ENCODE data around the gene GRIK4.

The GRIK4 gene

GRCh38 chr11:120839201-120839600 is 327.7 kb downstream of the GRIK4 start:
- Histone ChIP-seq H3K4me1 (ENCODE audit: control insufficient read depth, insufficient read depth, low read length) (no peaks in the 10 kb centered on the region), H3K4me2 (ENCODE audit: low read length) (no peak overlapping the region), H3K4me3 (ENCODE audit: low read length) (no peak overlapping the region), H3K9me3 (replicated peaks; ENCODE audit: low read length) (no peaks in the 10 kb centered on the region), H3K9ac (ENCODE audit: low read depth, low read length) (no peak overlapping the region), H3K27me3 (ENCODE audit: control insufficient read depth, insufficient read depth, low read length) (peaks cover 4% of the 10 kb centered on the region), H3K36me3 (ENCODE audit: insufficient read depth, low read length) (no peaks in the 10 kb centered on the region)

GRCh38 chr11:120839846-120840402 is 328.4 kb downstream of the GRIK4 start:
- H3K4me1 ChIP-seq (ENCODE audit: control insufficient read depth, insufficient read depth, low read length), result no peaks in the 10 kb centered on the region
- no peaks in the 10 kb centered on the region for H3K36me3 ChIP-seq (ENCODE audit: insufficient read depth, low read length)
- peaks cover 4% of the 10 kb centered on the region for H3K27me3 ChIP-seq (ENCODE audit: control insufficient read depth, insufficient read depth, low read length)
- H3K4me3 ChIP-seq (ENCODE audit: low read length), result no peak overlapping the region
- H3K9me3 ChIP-seq (replicated peaks; ENCODE audit: low read length), result no peaks in the 10 kb centered on the region
- H3K4me2 ChIP-seq (ENCODE audit: low read length), result no peak overlapping the region
- no peak overlapping the region for H3K9ac ChIP-seq (ENCODE audit: low read depth, low read length)

GRCh38 chr11:120840661-120841060 is 329.1 kb downstream of the GRIK4 start:
- Histone ChIP-seq H3K9ac (ENCODE audit: low read depth, low read length) (no peak overlapping the region), H3K4me2 (ENCODE audit: low read length) (no peak overlapping the region), H3K36me3 (ENCODE audit: insufficient read depth, low read length) (no peaks in the 10 kb centered on the region), H3K4me3 (ENCODE audit: low read length) (no peak overlapping the region), H3K9me3 (replicated peaks; ENCODE audit: low read length) (no peaks in the 10 kb centered on the region), H3K27me3 (ENCODE audit: control insufficient read depth, insufficient read depth, low read length) (peaks cover 4% of the 10 kb centered on the region), H3K4me1 (ENCODE audit: control insufficient read depth, insufficient read depth, low read length) (no peaks in the 10 kb centered on the region)

DNA sequence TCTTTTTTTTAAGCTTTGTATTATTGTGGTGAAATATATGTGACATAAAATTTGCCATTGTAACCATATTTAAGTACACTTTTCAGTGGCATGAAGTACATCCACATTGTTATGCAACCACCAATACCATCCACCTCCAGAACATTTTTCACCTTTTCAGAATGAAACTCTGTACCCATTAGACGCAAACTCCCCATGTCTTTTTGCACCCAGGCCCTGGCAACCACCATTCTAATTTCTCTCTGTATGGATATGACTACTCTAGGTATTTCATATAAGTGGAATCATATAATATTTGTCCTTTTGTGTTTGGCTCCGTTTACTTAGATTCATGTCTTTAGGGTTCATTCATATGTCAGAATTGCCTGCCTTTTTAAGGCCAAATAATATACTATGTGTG is 329.5 kb downstream of the GRIK4 start:
- Histone ChIP-seq H3K9me3 (replicated peaks; ENCODE audit: low read length) (no peaks in the 10 kb centered on the region), H3K4me2 (ENCODE audit: low read length) (no peak overlapping the region), H3K4me3 (ENCODE audit: low read length) (no peak overlapping the region), H3K9ac (ENCODE audit: low read depth, low read length) (no peak overlapping the region), H3K4me1 (ENCODE audit: control insufficient read depth, insufficient read depth, low read length) (no peaks in the 10 kb centered on the region), H3K27me3 (ENCODE audit: control insufficient read depth, insufficient read depth, low read length) (peaks cover 4% of the 10 kb centered on the region), H3K36me3 (ENCODE audit: insufficient read depth, low read length) (no peaks in the 10 kb centered on the region)

DNA sequence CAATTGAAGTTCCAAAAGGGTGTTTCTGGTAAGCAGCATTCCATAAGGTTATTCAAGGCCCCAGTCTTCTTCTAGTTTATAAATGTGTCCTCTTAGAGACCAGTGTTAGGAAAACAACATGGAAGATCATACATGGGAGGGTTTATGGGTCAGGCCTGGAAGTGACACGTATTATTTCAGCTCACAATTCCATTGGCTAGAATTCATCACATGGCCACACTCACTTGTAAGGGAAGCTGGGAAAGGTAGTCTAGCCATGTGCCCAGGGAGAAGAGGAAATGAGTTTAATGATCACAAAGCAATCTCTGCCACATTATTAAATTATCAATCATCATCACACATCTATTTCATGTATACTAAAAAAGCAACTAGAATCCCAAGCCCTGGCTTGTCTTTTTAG is 330.6 kb downstream of the GRIK4 start:
- H3K4me1 ChIP-seq (ENCODE audit: control insufficient read depth, insufficient read depth, low read length), result no peaks in the 10 kb centered on the region
- H3K9ac ChIP-seq (ENCODE audit: low read depth, low read length), result no peak overlapping the region
- no peaks in the 10 kb centered on the region for H3K36me3 ChIP-seq (ENCODE audit: insufficient read depth, low read length)
- H3K27me3 ChIP-seq (ENCODE audit: control insufficient read depth, insufficient read depth, low read length), result peaks cover 4% of the 10 kb centered on the region
- no peaks in the 10 kb centered on the region for H3K9me3 ChIP-seq (replicated peaks; ENCODE audit: low read length)
- no peak overlapping the region for H3K4me3 ChIP-seq (ENCODE audit: low read length)
- no peak overlapping the region for H3K4me2 ChIP-seq (ENCODE audit: low read length)

- Histone ChIP-seq H3K9me3 (replicated peaks; ENCODE audit: low read length) (no peaks in the 10 kb centered on the region), H3K9ac (ENCODE audit: low read depth, low read length) (no peak overlapping the region), H3K27me3 (ENCODE audit: control insufficient read depth, insufficient read depth, low read length) (no peaks in the 10 kb centered on the region), H3K4me2 (ENCODE audit: low read length) (no peak overlapping the region), H3K36me3 (ENCODE audit: insufficient read depth, low read length) (no peaks in the 10 kb centered on the region), H3K4me3 (ENCODE audit: low read length) (no peak overlapping the region), H3K4me1 (ENCODE audit: control insufficient read depth, insufficient read depth, low read length) (no peaks in the 10 kb centered on the region)
Measured at GRCh38 chr11:120853435-120853834, 341.9 kb downstream of the GRIK4 start.

DNA sequence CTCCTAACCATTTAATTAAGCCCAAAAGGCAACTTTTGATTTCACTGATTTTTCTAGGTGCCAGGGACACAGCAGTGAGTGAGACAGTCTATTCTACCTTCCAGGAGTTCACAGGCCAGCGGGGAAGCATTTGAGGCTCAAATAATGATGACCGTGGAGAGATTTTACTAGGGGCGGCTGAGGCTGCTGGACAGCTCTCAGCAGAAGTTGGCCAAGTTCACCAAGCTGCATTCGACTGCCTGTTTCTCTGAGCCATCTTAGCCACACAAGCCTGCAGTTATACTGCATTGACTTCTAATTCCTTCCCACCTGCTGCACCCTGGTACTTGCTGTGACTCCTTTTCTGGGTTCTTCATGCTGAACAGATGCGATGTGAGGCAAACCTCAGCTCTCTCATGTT is 343.4 kb downstream of the GRIK4 start:
- Histone ChIP-seq H3K27me3 (ENCODE audit: control insufficient read depth, insufficient read depth, low read length) (no peaks in the 10 kb centered on the region), H3K36me3 (ENCODE audit: insufficient read depth, low read length) (no peaks in the 10 kb centered on the region), H3K9ac (ENCODE audit: low read depth, low read length) (no peak overlapping the region), H3K4me3 (ENCODE audit: low read length) (no peak overlapping the region), H3K9me3 (replicated peaks; ENCODE audit: low read length) (no peaks in the 10 kb centered on the region), H3K4me2 (ENCODE audit: low read length) (no peak overlapping the region), H3K4me1 (ENCODE audit: control insufficient read depth, insufficient read depth, low read length) (no peaks in the 10 kb centered on the region)

- no peaks in the 10 kb centered on the region for H3K36me3 ChIP-seq (ENCODE audit: insufficient read depth, low read length)
- H3K27me3 ChIP-seq (ENCODE audit: control insufficient read depth, insufficient read depth, low read length), result no peaks in the 10 kb centered on the region
- H3K4me2 ChIP-seq (ENCODE audit: low read length), result no peak overlapping the region
- H3K4me1 ChIP-seq (ENCODE audit: control insufficient read depth, insufficient read depth, low read length), result no peaks in the 10 kb centered on the region
- no peak overlapping the region for H3K4me3 ChIP-seq (ENCODE audit: low read length)
- no peak overlapping the region for H3K9ac ChIP-seq (ENCODE audit: low read depth, low read length)
- no peaks in the 10 kb centered on the region for H3K9me3 ChIP-seq (replicated peaks; ENCODE audit: low read length)
Measured at GRCh38 chr11:120857508-120857907, 346.0 kb downstream of the GRIK4 start.

GRCh38 chr11:120858740-120859139 is 347.2 kb downstream of the GRIK4 start:
- Histone ChIP-seq H3K4me2 (ENCODE audit: low read length) (no peak overlapping the region), H3K9me3 (replicated peaks; ENCODE audit: low read length) (no peaks in the 10 kb centered on the region), H3K4me3 (ENCODE audit: low read length) (no peak overlapping the region), H3K27me3 (ENCODE audit: control insufficient read depth, insufficient read depth, low read length) (no peaks in the 10 kb centered on the region), H3K4me1 (ENCODE audit: control insufficient read depth, insufficient read depth, low read length) (no peaks in the 10 kb centered on the region), H3K36me3 (ENCODE audit: insufficient read depth, low read length) (no peaks in the 10 kb centered on the region), H3K9ac (ENCODE audit: low read depth, low read length) (no peak overlapping the region)

GRCh38 chr11:120859552-120860295 is 348.2 kb downstream of the GRIK4 start:
- Histone ChIP-seq H3K36me3 (ENCODE audit: insufficient read depth, low read length) (no peaks in the 10 kb centered on the region), H3K4me3 (ENCODE audit: low read length) (no peak overlapping the region), H3K9ac (ENCODE audit: low read depth, low read length) (no peak overlapping the region), H3K4me1 (ENCODE audit: control insufficient read depth, insufficient read depth, low read length) (no peaks in the 10 kb centered on the region), H3K4me2 (ENCODE audit: low read length) (no peak overlapping the region), H3K27me3 (ENCODE audit: control insufficient read depth, insufficient read depth, low read length) (no peaks in the 10 kb centered on the region), H3K9me3 (replicated peaks; ENCODE audit: low read length) (no peaks in the 10 kb centered on the region)

- Histone ChIP-seq H3K4me1 (ENCODE audit: control insufficient read depth, insufficient read depth, low read length) (no peaks in the 10 kb centered on the region), H3K9me3 (replicated peaks; ENCODE audit: low read length) (no peaks in the 10 kb centered on the region), H3K9ac (ENCODE audit: low read depth, low read length) (no peak overlapping the region), H3K36me3 (ENCODE audit: insufficient read depth, low read length) (no peaks in the 10 kb centered on the region), H3K4me2 (ENCODE audit: low read length) (no peak overlapping the region), H3K4me3 (ENCODE audit: low read length) (no peak overlapping the region), H3K27me3 (ENCODE audit: control insufficient read depth, insufficient read depth, low read length) (no peaks in the 10 kb centered on the region)
Measured at GRCh38 chr11:120863359-120863758, 351.8 kb downstream of the GRIK4 start.

DNA sequence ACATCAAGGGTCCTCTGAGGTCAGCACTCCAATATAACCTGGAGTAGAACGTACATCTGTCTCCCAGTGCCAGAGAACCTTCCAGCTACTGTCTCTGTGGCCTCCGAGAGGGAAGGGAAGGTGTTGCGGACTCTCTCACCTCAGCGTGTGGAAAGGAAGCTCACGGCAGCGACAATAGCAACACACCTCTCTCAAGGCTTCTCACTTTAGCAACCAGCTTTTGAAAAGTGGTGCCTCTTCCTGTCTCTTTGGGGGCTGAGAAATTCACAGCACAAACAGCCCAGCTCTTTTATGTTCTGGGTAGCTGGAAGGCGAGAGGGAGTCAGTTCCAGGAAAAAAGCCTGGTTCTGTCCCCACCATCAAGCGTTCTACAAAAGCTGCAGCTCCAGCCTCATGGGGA is 355.5 kb downstream of the GRIK4 start:
- no peak overlapping the region for H3K4me3 ChIP-seq (ENCODE audit: low read length)
- no peaks in the 10 kb centered on the region for H3K9me3 ChIP-seq (replicated peaks; ENCODE audit: low read length)
- no peaks in the 10 kb centered on the region for H3K36me3 ChIP-seq (ENCODE audit: insufficient read depth, low read length)
- H3K4me1 ChIP-seq (ENCODE audit: control insufficient read depth, insufficient read depth, low read length), result no peaks in the 10 kb centered on the region
- no peaks in the 10 kb centered on the region for H3K27me3 ChIP-seq (ENCODE audit: control insufficient read depth, insufficient read depth, low read length)
- no peak overlapping the region for H3K4me2 ChIP-seq (ENCODE audit: low read length)
- H3K9ac ChIP-seq (ENCODE audit: low read depth, low read length), result no peak overlapping the region
